H1 (cell line): ENCODE measurements around the gene RRAS. TPM values are rescaled to one million over a fixed set of nuclear protein-coding genes. Genes with fewer than 3 reads are reported as not detected.

Source experiments
- CTCF ChIA-PET: fragments of 300-600 bp; sonication (Branson Sonifier 250); formaldehyde crosslinking; loops from one replicate; lab custom pipeline; 2021; ENCODE audit not compliant: partially characterized antibody; lab: Charles Lee
- POLR2A ChIA-PET: fragments of 300-600 bp; sonication (Branson Sonifier 250); formaldehyde crosslinking; loops from one replicate; lab custom pipeline; 2021; ENCODE audit warnings: inconsistent platforms; ENCODE audit not compliant: partially characterized antibody; lab: Charles Lee
- DNase-seq, 2 experiments: peaks; one replicate each; pipeline versions ENCODE4 v3.0.0 to v3.0.0-alpha.2; 2010 to 2022; ENCODE audit warnings: low spot score in 2 of 2, low read depth in 1 of 2, mixed read lengths in 1 of 2
- FAIRE-seq: peaks from 2 replicates; lab custom pipeline; 2011; peaks lifted over from hg19 to GRCh38; lab: Jason Lieb, UNC
- H2AFZ ChIP-seq: 2 replicates; pipeline ENCODE4 v1.8.1; 2012; ENCODE audit warnings: low read length, inconsistent platforms
- H2AK5ac ChIP-seq: 2 replicates; pipeline ENCODE4 v1.6.1; 2013; ENCODE audit warnings: low read depth, low read length
- H2BK120ac ChIP-seq: replicated peaks from 2 replicates; pipeline ENCODE3; 2013; ENCODE audit warnings: low read depth, low read length, inconsistent platforms
- H2BK12ac ChIP-seq: 2 replicates; pipeline ENCODE4 v1.6.1; 2013; ENCODE audit warnings: low read depth, low read length
- H2BK15ac ChIP-seq: 2 replicates; pipeline ENCODE4 v1.6.1; 2013; ENCODE audit warnings: low read length
- H2BK20ac ChIP-seq: 2 replicates; pipeline ENCODE4 v1.6.1; 2013; ENCODE audit warnings: low read length
- H2BK5ac ChIP-seq: 2 replicates; pipeline ENCODE4 v1.6.1; 2013; ENCODE audit warnings: low read depth, low read length
- H3K14ac ChIP-seq: 2 replicates; pipeline ENCODE4 v1.6.1; 2013; ENCODE audit warnings: inconsistent platforms; ENCODE audit not compliant: insufficient read length
- H3K18ac ChIP-seq: 2 replicates; pipeline ENCODE4 v1.6.1; 2013; ENCODE audit warnings: low read length; ENCODE audit errors: extremely low read depth
- H3K23ac ChIP-seq: 2 replicates; pipeline ENCODE4 v1.6.1; 2013; ENCODE audit warnings: inconsistent platforms; ENCODE audit not compliant: insufficient read length
- H3K23me2 ChIP-seq: 2 replicates; pipeline ENCODE4 v1.6.1; 2013; ENCODE audit warnings: low read depth, low read length
- H3K27ac ChIP-seq: 2 replicates; pipeline ENCODE4 v1.6.1; 2011; ENCODE audit warnings: low read depth, low read length, inconsistent platforms
- H3K27me3 ChIP-seq, 4 experiments: replicated peaks in 1 of 4; 1 replicate in 1 of 4; 2 replicates in 3 of 4; pipeline versions ENCODE4 v1.6.1 to v1.8.1; 2011 to 2013; ENCODE audit warnings: low read length in 3 of 4, mild to moderate bottlenecking in 3 of 4, inconsistent platforms in 2 of 4, mixed read lengths in 2 of 4, moderate library complexity in 1 of 4; ENCODE audit not compliant: control insufficient read depth in 3 of 4, insufficient read depth in 3 of 4; ENCODE audit errors: extremely low read depth in 1 of 4
- H3K36me3 ChIP-seq, 4 experiments: 2 replicates each; pipeline versions ENCODE4 v1.6.1 to v1.8.1; 2011 to 2013; ENCODE audit warnings: mild to moderate bottlenecking in 4 of 4, low read length in 3 of 4, moderate library complexity in 2 of 4, control low read depth in 1 of 4, inconsistent platforms in 1 of 4; ENCODE audit not compliant: insufficient read depth in 4 of 4, control insufficient read depth in 2 of 4
- H3K4ac ChIP-seq: replicated peaks from 2 replicates; pipeline ENCODE3; 2013; ENCODE audit warnings: low read length, low read depth, mixed read lengths, inconsistent platforms; ENCODE audit not compliant: insufficient read length
- H3K4me1 ChIP-seq, 4 experiments: replicated peaks in 1 of 4; 1 replicate in 1 of 4; 2 replicates in 3 of 4; pipeline versions ENCODE4 v1.6.1 to v1.8.1; 2011 to 2013; ENCODE audit warnings: low read length in 3 of 4, inconsistent platforms in 2 of 4, mixed read lengths in 1 of 4; ENCODE audit not compliant: insufficient read depth in 4 of 4, control insufficient read depth in 3 of 4
- H3K4me2 ChIP-seq, 2 experiments: 2 replicates each; pipeline versions ENCODE4 v1.6.1 to v1.8.1; 2011 to 2013; ENCODE audit warnings: low read depth in 2 of 2, low read length in 2 of 2, control low read depth in 1 of 2, inconsistent platforms in 1 of 2, mild to moderate bottlenecking in 1 of 2; ENCODE audit not compliant: insufficient read depth in 1 of 2
- H3K4me3 ChIP-seq, 4 experiments: fragments of 200-600, 300-600 bp in 1 of 4; sonication (generic), shearing (Covaris generic), sonication (Bioruptor Twin) in 1 of 4; 2 replicates each; pipeline versions ENCODE4 v1.5.1 to v1.8.1; 2011 to 2016; ENCODE audit warnings: low read length in 4 of 4, low read depth in 3 of 4, control low read depth in 2 of 4, inconsistent platforms in 2 of 4, mild to moderate bottlenecking in 2 of 4, mixed read lengths in 1 of 4, moderate library complexity in 1 of 4; ENCODE audit not compliant: insufficient read depth in 2 of 4; ENCODE audit errors: extremely low read depth in 1 of 4
- H3K56ac ChIP-seq: replicated peaks from 2 replicates; pipeline ENCODE3; 2013; ENCODE audit warnings: low read depth, mild to moderate bottlenecking, mixed read lengths, low read length, inconsistent platforms; ENCODE audit not compliant: insufficient read length
- H3K79me1 ChIP-seq: 2 replicates; pipeline ENCODE4 v1.6.1; 2013; ENCODE audit warnings: low read depth, low read length, control low read depth
- H3K79me2 ChIP-seq, 2 experiments: 2 replicates each; pipeline versions ENCODE4 v1.6.1 to v1.8.1; 2012 to 2013; ENCODE audit warnings: low read length in 2 of 2, mild to moderate bottlenecking in 2 of 2, inconsistent platforms in 1 of 2; ENCODE audit not compliant: insufficient read depth in 2 of 2, control insufficient read depth in 1 of 2
- H3K9ac ChIP-seq, 4 experiments: replicated peaks in 1 of 4; 1 replicate in 1 of 4; 2 replicates in 3 of 4; pipeline versions ENCODE4 v1.6.1 to v1.8.1; 2011 to 2013; ENCODE audit warnings: low read depth in 3 of 4, low read length in 3 of 4, control low read depth in 2 of 4, mild to moderate bottlenecking in 2 of 4, moderate library complexity in 2 of 4, inconsistent platforms in 1 of 4; ENCODE audit errors: extremely low read depth in 1 of 4
- H3K9me3 ChIP-seq, 2 experiments: 2 replicates each; pipeline versions ENCODE4 v1.6.1 to v1.8.1; 2012 to 2013; ENCODE audit warnings: mild to moderate bottlenecking in 2 of 2, moderate library complexity in 2 of 2, control low read depth in 1 of 2, inconsistent platforms in 1 of 2, low read depth in 1 of 2, low read length in 1 of 2, mixed read lengths in 1 of 2; ENCODE audit not compliant: insufficient read depth in 2 of 2
- H4K20me1 ChIP-seq, 2 experiments: replicated peaks in 1 of 2; 2 replicates each; pipeline versions ENCODE3 to v1.8.1; 2011 to 2013; ENCODE audit warnings: inconsistent platforms in 2 of 2, low read length in 2 of 2, mild to moderate bottlenecking in 1 of 2; ENCODE audit not compliant: insufficient read depth in 2 of 2, control insufficient read depth in 1 of 2
- H4K5ac ChIP-seq: 2 replicates; pipeline ENCODE4 v1.6.1; 2013; ENCODE audit warnings: low read length, low read depth, mixed read lengths, inconsistent platforms; ENCODE audit not compliant: insufficient read length
- H4K8ac ChIP-seq: 2 replicates; pipeline ENCODE4 v1.8.0; 2013; ENCODE audit warnings: mild to moderate bottlenecking, moderate library complexity, low read length, inconsistent platforms; ENCODE audit not compliant: insufficient read depth; ENCODE audit errors: extremely low read depth
- H4K91ac ChIP-seq: replicated peaks from 2 replicates; pipeline ENCODE3; 2013; ENCODE audit warnings: low read length, mixed read lengths, inconsistent platforms; ENCODE audit not compliant: insufficient read length
- ASH2L ChIP-seq: fragments of 200-600, 300-600 bp; sonication (generic); IDR thresholded peaks from one replicate; pipeline ENCODE4 v1.7.1; 2017; ENCODE audit warnings: low read length
- BRCA1 ChIP-seq: IDR thresholded peaks from 2 replicates; pipeline ENCODE4 v1.6.1; 2012; ENCODE audit warnings: low read depth, low read length, improper control_type of control experiment
- CTCF ChIP-seq, 3 experiments: IDR thresholded peaks; 1 replicate in 2 of 3; 2 replicates in 1 of 3; pipeline versions ENCODE4 v1.5.1 to v1.6.1; 2011; ENCODE audit warnings: low read length in 3 of 3, mild to moderate bottlenecking in 3 of 3, inconsistent platforms in 2 of 3, low read depth in 1 of 3, moderate library complexity in 1 of 3; ENCODE audit not compliant: insufficient read depth in 1 of 3; ENCODE audit errors: control extremely low read depth in 1 of 3
- EGR1 ChIP-seq: IDR thresholded peaks from 2 replicates; pipeline ENCODE4 v1.6.1; 2011; ENCODE audit warnings: low read depth, low read length, borderline replicate concordance
- GTF2F1 ChIP-seq: IDR thresholded peaks from 2 replicates; pipeline ENCODE4 v1.6.1; 2012; ENCODE audit warnings: low read depth, low read length, improper control_type of control experiment, borderline replicate concordance
- POLR2AphosphoS5 ChIP-seq: IDR thresholded peaks from 2 replicates; pipeline ENCODE4 v1.6.1; 2011; ENCODE audit warnings: low read depth, low read length
- RNF2 ChIP-seq: fragments of 200-900, 300-1000 bp; sonication (generic); IDR thresholded peaks from 2 replicates; pipeline ENCODE4 v1.7.1; 2016; ENCODE audit warnings: borderline replicate concordance, low read depth, mild to moderate bottlenecking, antibody characterized with exemption, low read length; ENCODE audit not compliant: poor library complexity, severe bottlenecking; ENCODE audit errors: missing control alignments
- SIX5 ChIP-seq: IDR thresholded peaks from 2 replicates; pipeline ENCODE4 v1.6.1; 2011; ENCODE audit warnings: mild to moderate bottlenecking, low read depth, low read length
- TCF12 ChIP-seq: IDR thresholded peaks from 2 replicates; pipeline ENCODE4 v1.6.1; 2011; ENCODE audit warnings: low read depth, mild to moderate bottlenecking, low read length
- WGBS, 2 experiments: shearing (Covaris generic) in 1 of 2; methylation state at CpG; one replicate each; pipeline versions ENCODE4 v1.1.6 to v1.1.7; 2013 to 2015; ENCODE audit warnings: low lambda C conversion rate in 2 of 2, mixed read lengths in 2 of 2, inconsistent platforms in 1 of 2, low coverage in 1 of 2, missing lambda C conversion rate in 1 of 2; ENCODE audit not compliant: insufficient replicate concordance in 2 of 2, insufficient coverage in 1 of 2, insufficient read length in 1 of 2; ENCODE audit errors: extremely low coverage in 1 of 2, missing lambda C conversion rate in 1 of 2; 5-methylcytosine and 5-hydroxymethylcytosine counted together
- polyA plus RNA-seq, 7 experiments: library from polyadenylated mRNA; depleted of rRNA in 3 of 7; stranded (reverse) in 5 of 7; unstranded in 2 of 7; fragments of >200 nt in 5 of 7; fragments of 200-250 nt in 2 of 7; gene quantifications; 1 replicate in 5 of 7; 2 replicates in 1 of 7; 4 replicates in 1 of 7; pipeline versions ENCODE4 v1.2.1 to v1.2.3, GENCODE V29; 2011 to 2013; ENCODE audit warnings: missing spikeins in 2 of 7, mixed read lengths in 2 of 7
- total RNA-seq: library from RNA; stranded (reverse); fragmentation: NEBNext Ultra II Directional; extraction: Animal tissue kit (Norgen Biotek cat#: 25700); gene quantifications from 2 replicates; pipeline ENCODE4 v1.2.1, GENCODE V29; 2021

The RRAS gene
- total and polyA plus RNA-seq, 2 of the 8 experiments (the other 6 are each of a cell fraction or from before 2014, with no cell fraction given) = 17.7 to 49.1 TPM

GRCh38 chr19:49684251-49684982 lies 44.5 kb upstream of the RRAS start:
- no peak overlapping the region for H3K56ac ChIP-seq
- H2BK15ac ChIP-seq = no peak overlapping the region
- H3K14ac ChIP-seq = no peak overlapping the region
- H3K23me2 ChIP-seq = no peaks in the 10 kb centered on the region; the same call in 1 of the 2 replicates
- ChIA-PET POLR2A (interaction anchor here (0.6 to 12.2 kb wide), 23 partner anchors 6 to 345 kb away, joined by 3 to 168 read pairs (median 4); partner anchors contain the start of genes AP2A1, NOSIP, PRMT1 and PRRG2), CTCF (interaction anchor here (0.6 to 2.8 kb wide), 24 partner anchors 10 to 226 kb away, joined by 3 to 13 read pairs (median 3); partner anchors contain the start of gene SCAF1)
- WGBS, 2 experiments = 86% methylated on average over 28 of the region's 35 CpGs; no CpG with 5 or more reads in 1 of the 2 experiments
- H3K79me1 ChIP-seq = peaks cover 14% of the 10 kb centered on the region
- no peak overlapping the region; a peak in 1 of 7 replicates for H3K9ac ChIP-seq
- peaks cover 30 to 55% of the 10 kb centered on the region in 2 experiments for H4K20me1 ChIP-seq
- no peak overlapping the region for H2BK12ac ChIP-seq
- no peak overlapping the region for H2BK20ac ChIP-seq
- 0 out of 2 replicates have a peak overlapping the region, but pooled peaks have one; percentile 12 for H2BK5ac ChIP-seq
- H3K36me3 ChIP-seq = peaks cover 26 to 59% (median 42%) of the 10 kb centered on the region in 4 experiments
- H3K27me3 ChIP-seq = no peaks in the 10 kb centered on the region
- H2AK5ac ChIP-seq = no peak overlapping the region
- H3K18ac ChIP-seq = no peak overlapping the region
- no peak overlapping the region; the same call in none of the 2 replicates for H4K8ac ChIP-seq
- DNase-seq = peak in 1 of 2 experiments; percentile 84
- no peak overlapping the region for H4K91ac ChIP-seq
- no peak overlapping the region for H3K27ac ChIP-seq
- H3K23ac ChIP-seq = no peak overlapping the region
- peaks cover 2 to 22% (median 16%) of the 10 kb centered on the region in 4 experiments for H3K4me1 ChIP-seq
- H2AFZ ChIP-seq = no peak overlapping the region
- H3K79me2 ChIP-seq = peaks cover 5 to 33% of the 10 kb centered on the region in 2 experiments
- FAIRE-seq = no peak
- H3K4me2 ChIP-seq = no peak overlapping the region
- H3K9me3 ChIP-seq = no peaks in the 10 kb centered on the region
- H2BK120ac ChIP-seq = no peak overlapping the region
- no peak overlapping the region for H3K4ac ChIP-seq
- no peak overlapping the region for H4K5ac ChIP-seq
- no peak overlapping the region for H3K4me3 ChIP-seq
- no peak for TF ChIP-seq SIX5
- 0 out of 2 replicates have a peak, but pooled peaks have one; percentile 32 for TF ChIP-seq GTF2F1
- no peak for TF ChIP-seq ASH2L
- no peak for TF ChIP-seq BRCA1
- no peak for TF ChIP-seq TCF12
- TF ChIP-seq RNF2 = no peak
- TF ChIP-seq POLR2AphosphoS5 = peak; percentile 32; the same call in 1 of the 2 replicates
- no peak for TF ChIP-seq EGR1
- TF ChIP-seq CTCF (IDR thresholded peaks at IDR 0.05; ENCODE audit: control extremely low read depth in 1 of 3, insufficient read depth in 1 of 3, low read depth in 1 of 3, low read length in 3 of 3) = peak; percentile 66 to 69 (median 68)
